Gastroesophageal sphincter (tissue), 4 donors: ENCODE measurements around the gene CYB5R2. TPM values are rescaled to one million over a fixed set of nuclear protein-coding genes. Genes with fewer than 3 reads are reported as not detected.

Experiments used
- ATAC-seq: fragments of 150-250 bp; one replicate; pipeline ENCODE4 v1.9.1; 2016; ENCODE audit warnings: mild to moderate bottlenecking, moderate library complexity
- H3K27ac ChIP-seq, 4 donors: fragments of 200-600 bp; sonication (generic) in 3 of 4; 1 replicate in 3 of 4; 2 replicates in 1 of 4; pipeline ENCODE4 v1.5.1; 2016 to 2019
- H3K27me3 ChIP-seq: fragments of 200-600 bp; sonication (generic); one replicate; pipeline ENCODE4 v1.5.1; 2019
- H3K36me3 ChIP-seq, 2 donors: fragments of 200-600 bp; sonication (generic); one replicate each; pipeline ENCODE4 v1.5.1; 2019; ENCODE audit warnings: control low read depth in 1 of 2
- H3K4me1 ChIP-seq, 3 donors: fragments of 200-600 bp; sonication (generic); 1 replicate in 2 of 3; 2 replicates in 1 of 3; pipeline ENCODE4 v1.5.1; 2016 to 2019; ENCODE audit warnings: control low read depth in 2 of 3
- H3K4me3 ChIP-seq, 2 donors: fragments of 200-600 bp; sonication (generic); one replicate each; pipeline ENCODE4 v1.5.1; 2019; ENCODE audit warnings: mild to moderate bottlenecking in 1 of 2, moderate library complexity in 1 of 2
- H3K9me3 ChIP-seq, 3 donors: fragments of 200-600 bp; sonication (generic); one replicate each; pipeline ENCODE4 v1.5.1; 2017 to 2019; ENCODE audit warnings: control low read depth in 2 of 3
- EP300 ChIP-seq: sonication (generic); formaldehyde crosslinking; IDR thresholded peaks from one replicate; pipeline ENCODE4 v1.6.1; 2017; ENCODE audit warnings: antibody characterized with exemption, mild to moderate bottlenecking
- POLR2A ChIP-seq, 2 donors: fragments of 450-650 bp; IDR thresholded peaks; one replicate each; pipeline ENCODE4 v1.6.1; 2017; ENCODE audit warnings: antibody characterized with exemption in 2 of 2, mild to moderate bottlenecking in 2 of 2, moderate library complexity in 1 of 2
- POLR2AphosphoS5 ChIP-seq: sonication (generic); formaldehyde crosslinking; IDR thresholded peaks from one replicate; pipeline ENCODE4 v1.6.1; 2017; ENCODE audit warnings: antibody characterized with exemption
- WGBS, 2 donors: methylation state at CpG; one replicate each; pipeline ENCODE4 v1.1.5; 2018; ENCODE audit warnings: low coverage in 1 of 2; 5-methylcytosine and 5-hydroxymethylcytosine counted together
- total RNA-seq, 4 donors: library from RNA; depleted of rRNA; stranded (reverse); fragments of >200 nt; gene quantifications; one replicate each; pipeline ENCODE4 v1.1.0, GENCODE V29; 2016
- TF ChIP-seq, protein P1 (sequence below), 4 experiments: fragments of 200-600 bp in 2 of 4; fragments of 450-650 bp in 2 of 4; sonication (generic) in 1 of 4; IDR thresholded peaks; one replicate each; pipeline ENCODE4 v1.5.1; 2017 to 2019; ENCODE audit warnings: antibody characterized with exemption in 4 of 4, mild to moderate bottlenecking in 2 of 4, moderate library complexity in 2 of 4

The CYB5R2 gene
- total RNA-seq, 4 donors from 2014 or later = 1.2 to 4.4 (median 2.1) TPM

DNA sequence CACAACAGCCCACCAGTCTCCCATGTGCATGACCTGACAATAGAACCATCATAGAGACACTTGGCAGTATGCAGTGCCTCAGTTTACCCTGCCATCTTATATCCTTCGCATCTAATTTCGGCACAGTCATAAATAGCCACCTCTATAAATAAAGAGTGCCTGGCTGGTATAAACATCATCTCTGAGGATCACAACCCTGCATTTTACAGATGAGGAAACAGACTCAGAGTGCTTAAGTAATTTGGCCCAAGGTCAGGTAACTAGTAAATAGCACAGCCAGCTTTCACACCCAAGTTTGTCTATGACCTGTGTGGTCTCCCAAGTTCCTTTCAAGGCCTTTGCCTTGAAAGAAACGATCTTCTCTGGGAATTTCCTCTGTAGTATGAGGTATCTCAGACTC lies 44.6 kb downstream of the CYB5R2 start:
- no peak overlapping the region for H3K27ac ChIP-seq
- ATAC-seq = no peak
- H3K9me3 ChIP-seq = no peaks in the 10 kb centered on the region
- H3K36me3 ChIP-seq = peaks cover 0 to 57% of the 10 kb centered on the region in 2 donors
- 30 to 90% methylated on average over 1 to 2 of the region's 3 CpGs for WGBS, 2 donors
- no peak overlapping the region for H3K4me3 ChIP-seq
- no peaks in the 10 kb centered on the region for H3K27me3 ChIP-seq
- H3K4me1 ChIP-seq = peaks cover 0 to 9% (median 0%) of the 10 kb centered on the region in 3 donors
- TF ChIP-seq, protein P1, sequence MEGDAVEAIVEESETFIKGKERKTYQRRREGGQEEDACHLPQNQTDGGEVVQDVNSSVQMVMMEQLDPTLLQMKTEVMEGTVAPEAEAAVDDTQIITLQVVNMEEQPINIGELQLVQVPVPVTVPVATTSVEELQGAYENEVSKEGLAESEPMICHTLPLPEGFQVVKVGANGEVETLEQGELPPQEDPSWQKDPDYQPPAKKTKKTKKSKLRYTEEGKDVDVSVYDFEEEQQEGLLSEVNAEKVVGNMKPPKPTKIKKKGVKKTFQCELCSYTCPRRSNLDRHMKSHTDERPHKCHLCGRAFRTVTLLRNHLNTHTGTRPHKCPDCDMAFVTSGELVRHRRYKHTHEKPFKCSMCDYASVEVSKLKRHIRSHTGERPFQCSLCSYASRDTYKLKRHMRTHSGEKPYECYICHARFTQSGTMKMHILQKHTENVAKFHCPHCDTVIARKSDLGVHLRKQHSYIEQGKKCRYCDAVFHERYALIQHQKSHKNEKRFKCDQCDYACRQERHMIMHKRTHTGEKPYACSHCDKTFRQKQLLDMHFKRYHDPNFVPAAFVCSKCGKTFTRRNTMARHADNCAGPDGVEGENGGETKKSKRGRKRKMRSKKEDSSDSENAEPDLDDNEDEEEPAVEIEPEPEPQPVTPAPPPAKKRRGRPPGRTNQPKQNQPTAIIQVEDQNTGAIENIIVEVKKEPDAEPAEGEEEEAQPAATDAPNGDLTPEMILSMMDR (IDR thresholded peaks at IDR 0.05) = no peak
- TF ChIP-seq POLR2AphosphoS5 (no peak), EP300 (no peak), POLR2A (IDR thresholded peaks at IDR 0.05) (no peak)

DNA sequence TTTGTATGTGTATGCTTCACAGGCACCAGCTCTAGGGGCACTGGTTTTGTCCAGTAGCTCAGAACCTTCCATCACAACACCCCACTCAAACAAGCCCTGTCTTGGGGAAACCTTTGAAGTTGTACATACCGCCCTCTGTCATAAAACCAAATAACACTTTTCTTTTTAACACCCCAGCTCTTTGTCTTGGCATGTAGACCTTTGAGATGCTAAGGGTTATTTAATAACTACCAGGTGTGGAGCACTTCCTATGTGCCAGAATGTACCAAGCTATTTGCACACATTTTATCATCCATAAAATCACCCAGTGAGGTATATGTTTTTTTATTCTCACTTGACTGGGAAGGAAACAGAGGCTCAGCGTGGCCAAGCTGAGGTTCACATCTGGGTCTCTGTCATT lies 50.6 kb downstream of the CYB5R2 start:
- Histone ChIP-seq H3K27me3 (no peaks in the 10 kb centered on the region), H3K9me3 (no peaks in the 10 kb centered on the region), H3K4me3 (no peak overlapping the region), H3K27ac (no peak overlapping the region), H3K4me1 (no peaks in the 10 kb centered on the region), H3K36me3 (peaks cover 0 to 51% of the 10 kb centered on the region in 2 donors)
- ATAC-seq = no peak
- TF ChIP-seq, protein P1 (IDR thresholded peaks at IDR 0.05) = no peak
- no peak for TF ChIP-seq EP300
- no peak for TF ChIP-seq POLR2A (IDR thresholded peaks at IDR 0.05)
- no peak for TF ChIP-seq POLR2AphosphoS5
- WGBS, 2 donors = 81 to 85% methylated on average over 2 of the region's 2 CpGs

- no peak overlapping the region for H3K27ac ChIP-seq
- no peak for TF ChIP-seq POLR2A (IDR thresholded peaks at IDR 0.05)
- TF ChIP-seq EP300 = no peak
- TF ChIP-seq, protein P1 (IDR thresholded peaks at IDR 0.05) = no peak
- TF ChIP-seq POLR2AphosphoS5 = no peak
- H3K27me3 ChIP-seq = no peaks in the 10 kb centered on the region
- H3K4me1 ChIP-seq = no peaks in the 10 kb centered on the region
- WGBS, 2 donors = 0 to 20% methylated on average over 1 of the region's 1 CpG
- peaks cover 0 to 58% of the 10 kb centered on the region in 2 donors for H3K36me3 ChIP-seq
- no peaks in the 10 kb centered on the region for H3K9me3 ChIP-seq
- ATAC-seq = no peak
- no peak overlapping the region for H3K4me3 ChIP-seq
These were observed 51.7 kb downstream of the CYB5R2 start for GRCh38 chr11:7621554-7621953.

DNA sequence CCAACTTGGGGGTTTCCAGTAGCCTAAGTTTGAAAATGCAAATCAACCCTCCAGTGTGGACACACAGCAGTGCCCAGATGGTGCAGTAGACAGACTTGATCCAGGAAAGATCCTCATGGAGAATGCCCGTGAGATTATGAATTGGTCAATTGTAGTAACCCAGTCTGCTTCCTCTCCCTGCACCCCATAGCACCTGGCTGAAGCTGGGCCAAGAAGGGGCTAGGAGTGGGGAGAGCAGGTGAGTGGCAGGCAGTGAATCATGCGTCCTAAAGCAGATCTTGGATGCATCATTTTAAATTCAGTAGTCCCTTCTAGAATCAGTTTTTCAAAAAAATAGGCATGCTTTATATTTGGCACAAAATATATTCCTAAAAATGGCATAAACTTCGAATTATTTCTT lies 52.2 kb downstream of the CYB5R2 start:
- 81 to 82% methylated on average over 3 of the region's 3 CpGs for WGBS, 2 donors
- H3K9me3 ChIP-seq = no peaks in the 10 kb centered on the region
- TF ChIP-seq EP300 (no peak), POLR2A (IDR thresholded peaks at IDR 0.05) (no peak), POLR2AphosphoS5 (no peak)
- TF ChIP-seq, protein P1 (IDR thresholded peaks at IDR 0.05) = no peak
- H3K27me3 ChIP-seq = no peaks in the 10 kb centered on the region
- no peak overlapping the region for H3K27ac ChIP-seq
- no peaks in the 10 kb centered on the region for H3K4me1 ChIP-seq
- H3K4me3 ChIP-seq = no peak overlapping the region
- ATAC-seq = no peak
- H3K36me3 ChIP-seq = peaks cover 0 to 58% of the 10 kb centered on the region in 2 donors

GRCh38 chr11:7619322-7619721 lies 54.0 kb downstream of the CYB5R2 start:
- Histone ChIP-seq H3K4me3 (no peak overlapping the region), H3K4me1 (no peaks in the 10 kb centered on the region), H3K36me3 (peaks cover 0 to 48% of the 10 kb centered on the region in 2 donors), H3K9me3 (no peaks in the 10 kb centered on the region), H3K27ac (no peak overlapping the region), H3K27me3 (no peaks in the 10 kb centered on the region)
- ATAC-seq = no peak
- TF ChIP-seq POLR2A (IDR thresholded peaks at IDR 0.05) = no peak
- TF ChIP-seq, protein P1 (IDR thresholded peaks at IDR 0.05) = no peak
- no peak for TF ChIP-seq EP300
- TF ChIP-seq POLR2AphosphoS5 = no peak
- WGBS, 2 donors = 73 to 84% methylated on average over 3 of the region's 3 CpGs
